Fibroblast of the aortic adventitia (primary cell): ENCODE data around the gene RDX. TPM values are rescaled to one million over a fixed set of nuclear protein-coding genes. Genes with fewer than 3 reads are reported as not detected.
"Not testable (repeated sequence)": the region's sequence is repeated elsewhere in the genome, so short reads cannot be mapped to it uniquely, and the experiment has no call there.

Experiments
- DNase-seq: peaks from one replicate; pipeline ENCODE4 v3.0.0-alpha.2; 2010; ENCODE audit warnings: low read depth
- H3K4me3 ChIP-seq: 2 replicates; pipeline ENCODE4 v1.5.1; 2011; ENCODE audit warnings: low read depth, mild to moderate bottlenecking, control low read depth, low read length, moderate library complexity
- CTCF ChIP-seq: IDR thresholded peaks from 2 replicates; pipeline ENCODE4 v1.5.1; 2011; ENCODE audit warnings: mild to moderate bottlenecking, low read length, control low read depth, inconsistent platforms; ENCODE audit not compliant: insufficient read depth
- total RNA-seq: library from RNA; depleted of rRNA; stranded (reverse); fragments of >200 nt; gene quantifications from 2 replicates; pipeline ENCODE4 v1.2.3, GENCODE V29; 2012; ENCODE audit warnings: low replicate concordance

Gene RDX
- total RNA-seq, 1 donor: 108 TPM

GRCh38 chr11:110230377-110230776, 66.0 kb downstream of the RDX start:
- no peak for TF ChIP-seq CTCF
- H3K4me3 ChIP-seq: no peak overlapping the region
- DNase-seq: no peak

GRCh38 chr11:110219006-110219785, 77.2 kb downstream of the RDX start:
- TF ChIP-seq CTCF: no peak
- H3K4me3 ChIP-seq: no peak overlapping the region
- DNase-seq: peak; percentile 27

- no peak overlapping the region for H3K4me3 ChIP-seq
- no peak for TF ChIP-seq CTCF
- DNase-seq: no peak
Observed at GRCh38 chr11:110217936-110218335, 78.5 kb downstream of the RDX start.

GRCh38 chr11:110217223-110217877, 79.1 kb downstream of the RDX start:
- TF ChIP-seq CTCF: no peak
- no peak for DNase-seq
- no peak overlapping the region for H3K4me3 ChIP-seq

GRCh38 chr11:110209313-110209694, 87.1 kb downstream of the RDX start:
- not testable (repeated sequence) for DNase-seq, H3K4me3 ChIP-seq

- H3K4me3 ChIP-seq: peak overlapping the region; percentile 17
- DNase-seq: not testable (repeated sequence)
Observed at GRCh38 chr11:110208678-110209312, 87.6 kb downstream of the RDX start.

GRCh38 chr11:110207123-110207522, 89.3 kb downstream of the RDX start:
- TF ChIP-seq CTCF: no peak
- H3K4me3 ChIP-seq: no peak overlapping the region
- DNase-seq: no peak

GRCh38 chr11:110200836-110201235, 95.6 kb downstream of the RDX start:
- no peak for DNase-seq
- H3K4me3 ChIP-seq: no peak overlapping the region
- TF ChIP-seq CTCF: no peak
